ENCODE measurements around the gene SCNN1A.

- TF ChIP-seq EZH2phosphoT487 (IDR thresholded peaks at IDR 0.05; ENCODE audit: borderline replicate concordance, low read depth, low read length): no peak
- TF ChIP-seq CTCF (conservative IDR thresholded peaks at IDR 0.05; ENCODE audit: low read length): no peak
Observed at GRCh38 chr12:6336079-6336888, 39.1 kb downstream of the SCNN1A start.
